ENCODE data around the gene TMEM218.

DNA sequence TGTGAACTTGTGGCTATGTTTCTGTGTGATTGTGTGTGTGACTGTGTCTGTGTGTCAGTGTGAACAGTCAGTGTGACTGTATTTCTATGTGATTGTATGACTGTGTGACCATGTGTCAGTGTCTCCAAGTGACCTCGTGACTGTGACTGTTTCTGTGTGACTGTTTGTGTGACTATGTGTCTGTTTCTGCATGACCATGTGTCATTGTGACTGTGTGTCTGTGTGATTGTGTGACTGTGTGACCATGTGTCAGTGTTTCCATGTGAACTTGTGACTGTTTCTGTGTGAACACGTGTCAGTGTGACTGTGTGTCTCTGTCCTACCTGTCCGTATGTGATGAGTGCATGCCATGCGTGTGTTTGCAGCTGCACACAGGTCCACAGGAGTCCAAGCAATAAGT is 44.3 kb upstream of the TMEM218 start:
- TF ChIP-seq, protein P1, sequence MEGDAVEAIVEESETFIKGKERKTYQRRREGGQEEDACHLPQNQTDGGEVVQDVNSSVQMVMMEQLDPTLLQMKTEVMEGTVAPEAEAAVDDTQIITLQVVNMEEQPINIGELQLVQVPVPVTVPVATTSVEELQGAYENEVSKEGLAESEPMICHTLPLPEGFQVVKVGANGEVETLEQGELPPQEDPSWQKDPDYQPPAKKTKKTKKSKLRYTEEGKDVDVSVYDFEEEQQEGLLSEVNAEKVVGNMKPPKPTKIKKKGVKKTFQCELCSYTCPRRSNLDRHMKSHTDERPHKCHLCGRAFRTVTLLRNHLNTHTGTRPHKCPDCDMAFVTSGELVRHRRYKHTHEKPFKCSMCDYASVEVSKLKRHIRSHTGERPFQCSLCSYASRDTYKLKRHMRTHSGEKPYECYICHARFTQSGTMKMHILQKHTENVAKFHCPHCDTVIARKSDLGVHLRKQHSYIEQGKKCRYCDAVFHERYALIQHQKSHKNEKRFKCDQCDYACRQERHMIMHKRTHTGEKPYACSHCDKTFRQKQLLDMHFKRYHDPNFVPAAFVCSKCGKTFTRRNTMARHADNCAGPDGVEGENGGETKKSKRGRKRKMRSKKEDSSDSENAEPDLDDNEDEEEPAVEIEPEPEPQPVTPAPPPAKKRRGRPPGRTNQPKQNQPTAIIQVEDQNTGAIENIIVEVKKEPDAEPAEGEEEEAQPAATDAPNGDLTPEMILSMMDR (IDR thresholded peaks at IDR 0.05): no peak
- TF ChIP-seq EZH2 (IDR thresholded peaks at IDR 0.05; ENCODE audit: borderline replicate concordance, insufficient read depth, low read depth, low read length, poor library complexity, severe bottlenecking): no peak

All from B cell (primary cell).